ENCODE measurements around the gene LZTS3. TPM values are rescaled to one million over a fixed set of nuclear protein-coding genes. Genes with fewer than 3 reads are reported as not detected.
"Not testable (repeated sequence)": the region's sequence is repeated elsewhere in the genome, so short reads cannot be mapped to it uniquely, and the experiment has no call there.

The LZTS3 gene
- total RNA-seq = 14.1 to 15.1 TPM (median 14.2 TPM) in 3 replicates

DNA sequence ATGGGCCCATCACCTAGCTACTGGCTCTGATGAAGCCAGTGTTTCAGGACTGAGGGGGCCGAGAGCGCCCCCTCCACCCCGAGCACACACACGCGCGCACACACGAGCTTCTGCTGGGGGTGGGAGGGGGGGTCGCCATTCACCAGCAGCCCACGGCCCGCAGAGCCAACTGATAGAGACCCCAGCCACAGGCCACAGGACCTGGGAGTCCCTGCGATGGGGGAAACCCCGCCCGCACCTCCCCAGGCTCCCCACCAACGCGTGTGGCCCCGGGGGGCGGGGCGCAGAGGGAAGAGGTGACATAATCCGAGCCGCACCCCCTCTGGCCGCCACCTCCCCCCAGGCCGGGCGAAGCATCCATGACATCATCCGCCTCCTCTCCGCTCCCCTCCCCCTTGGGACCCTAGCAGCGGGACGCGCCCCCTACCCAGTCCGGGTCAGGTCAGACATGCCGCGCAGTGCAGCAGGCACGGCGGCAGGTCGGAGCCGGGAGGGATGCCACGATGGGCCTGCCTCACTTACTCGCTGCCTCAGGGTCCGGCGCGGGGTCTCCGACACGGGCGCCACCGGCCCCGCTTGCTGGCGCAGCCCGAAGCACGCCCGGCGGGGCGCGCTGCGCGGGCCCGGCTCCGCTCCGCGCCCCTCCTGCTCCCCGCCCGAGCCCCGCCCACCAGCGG, at the start of gene LZTS3:
TSS of gene LZTS3 (minus strand) at position 617 of the 677 bp plus-strand sequence. CDS start 6,386 bp downstream, outside the sequence.
- Mint-ChIP-seq H3K27me3 (ENCODE audit: low read depth) (peaks cover 31% of the 10 kb centered on the region), H3K9me3 (no peaks in the 10 kb centered on the region), H3K27ac (peak within 1 kb of the TSS; percentile 89), H3K4me1 (peaks cover 27% of the 10 kb centered on the region), H3K4me3 (peak within 1 kb of the TSS; percentile 94), H3K36me3 (peaks cover 2% of the 10 kb centered on the region)
- TF ChIP-seq, protein P1, sequence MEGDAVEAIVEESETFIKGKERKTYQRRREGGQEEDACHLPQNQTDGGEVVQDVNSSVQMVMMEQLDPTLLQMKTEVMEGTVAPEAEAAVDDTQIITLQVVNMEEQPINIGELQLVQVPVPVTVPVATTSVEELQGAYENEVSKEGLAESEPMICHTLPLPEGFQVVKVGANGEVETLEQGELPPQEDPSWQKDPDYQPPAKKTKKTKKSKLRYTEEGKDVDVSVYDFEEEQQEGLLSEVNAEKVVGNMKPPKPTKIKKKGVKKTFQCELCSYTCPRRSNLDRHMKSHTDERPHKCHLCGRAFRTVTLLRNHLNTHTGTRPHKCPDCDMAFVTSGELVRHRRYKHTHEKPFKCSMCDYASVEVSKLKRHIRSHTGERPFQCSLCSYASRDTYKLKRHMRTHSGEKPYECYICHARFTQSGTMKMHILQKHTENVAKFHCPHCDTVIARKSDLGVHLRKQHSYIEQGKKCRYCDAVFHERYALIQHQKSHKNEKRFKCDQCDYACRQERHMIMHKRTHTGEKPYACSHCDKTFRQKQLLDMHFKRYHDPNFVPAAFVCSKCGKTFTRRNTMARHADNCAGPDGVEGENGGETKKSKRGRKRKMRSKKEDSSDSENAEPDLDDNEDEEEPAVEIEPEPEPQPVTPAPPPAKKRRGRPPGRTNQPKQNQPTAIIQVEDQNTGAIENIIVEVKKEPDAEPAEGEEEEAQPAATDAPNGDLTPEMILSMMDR (IDR thresholded peaks at IDR 0.05; ENCODE audit: unreplicated experiment) = no peak
- peak in 1 of 2 experiments; percentile 62 for DNase-seq (ENCODE audit: low spot score in 2 of 2, unreplicated experiment in 2 of 2)

DNA sequence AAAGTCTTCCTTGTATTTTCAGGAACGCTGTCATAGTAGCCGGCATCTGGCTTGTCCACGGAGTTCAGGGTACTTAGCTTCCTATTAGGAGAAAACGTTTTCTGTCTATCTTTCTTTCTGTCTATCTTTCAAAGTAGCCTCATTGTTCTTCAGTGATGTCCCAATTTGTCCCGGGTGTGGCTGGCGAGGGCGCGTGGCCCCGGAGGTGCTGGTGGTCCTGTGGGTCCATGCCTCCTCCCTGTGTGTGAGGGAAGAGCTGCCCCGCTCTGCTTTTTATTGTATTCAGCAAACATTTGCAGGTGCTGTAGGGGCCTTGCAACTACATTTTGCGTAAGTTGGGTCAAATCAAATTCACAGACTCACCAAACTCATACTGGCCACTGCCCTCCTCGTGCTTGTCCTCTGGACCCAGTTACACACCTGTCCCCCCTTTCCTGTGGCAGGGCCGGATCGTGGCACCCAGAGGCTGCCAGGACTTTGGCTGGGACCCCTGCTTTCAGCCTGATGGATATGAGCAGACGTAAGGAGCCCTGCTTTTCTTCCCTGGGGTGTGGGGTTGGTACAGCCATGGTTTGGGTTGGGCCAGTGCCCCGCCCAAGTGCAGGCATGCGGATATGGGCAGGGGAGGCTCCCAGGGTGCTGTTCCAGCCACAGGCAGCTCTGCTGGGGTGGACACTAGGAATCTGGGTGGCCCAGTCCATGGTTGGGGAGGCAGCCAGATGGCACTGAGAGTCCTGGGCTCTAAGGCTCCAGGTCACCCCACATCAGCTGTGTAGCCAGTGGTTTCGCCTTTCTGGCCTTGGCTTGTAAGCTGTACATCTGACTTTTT, 48.3 kb upstream of the LZTS3 start:
- TF ChIP-seq, protein P1 (IDR thresholded peaks at IDR 0.05; ENCODE audit: unreplicated experiment) = no peak
- peaks cover 8% of the 10 kb centered on the region for H3K36me3 Mint-ChIP-seq
- H3K9me3 Mint-ChIP-seq = no peaks in the 10 kb centered on the region
- no peak for DNase-seq (ENCODE audit: low spot score in 2 of 2, unreplicated experiment in 2 of 2)
- H3K27me3 Mint-ChIP-seq (ENCODE audit: low read depth) = no peaks in the 10 kb centered on the region
- H3K27ac Mint-ChIP-seq = no peak overlapping the region
- H3K4me1 Mint-ChIP-seq = peaks cover 7% of the 10 kb centered on the region
- no peak overlapping the region for H3K4me3 Mint-ChIP-seq

DNA sequence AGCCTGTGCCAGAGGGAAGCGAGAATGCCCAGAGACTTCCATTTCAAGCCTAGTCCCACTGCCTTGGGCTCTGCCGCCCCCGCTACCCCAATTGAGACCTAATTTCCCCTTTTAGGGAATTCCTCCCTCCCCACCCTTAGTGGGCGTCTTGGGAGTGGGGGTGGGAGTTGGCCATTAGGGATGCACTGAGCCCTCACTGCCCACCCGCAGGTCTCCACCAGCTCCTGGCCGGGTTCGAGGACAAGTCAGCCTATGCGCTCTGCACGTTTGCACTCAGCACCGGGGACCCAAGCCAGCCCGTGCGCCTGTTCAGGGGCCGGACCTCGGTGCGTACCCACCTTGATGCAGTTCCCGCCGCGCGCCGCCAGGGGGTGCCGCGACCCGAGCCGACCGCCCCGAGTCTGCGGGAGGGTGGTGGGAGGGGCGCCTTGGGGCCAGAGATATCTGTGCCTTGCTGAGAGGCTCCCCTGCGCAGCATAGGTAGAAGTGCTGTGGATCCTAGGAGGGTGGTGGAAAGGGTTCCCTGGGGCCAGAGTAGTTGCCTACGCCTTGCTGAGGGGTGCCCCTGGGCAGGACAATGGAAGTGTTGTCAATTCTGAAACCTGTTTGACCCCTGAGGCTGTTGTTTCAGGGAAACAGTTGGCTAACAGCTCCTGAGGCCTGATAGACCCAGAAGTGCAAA, 45.1 kb upstream of the LZTS3 start:
- H3K4me1 Mint-ChIP-seq = no peaks in the 10 kb centered on the region
- H3K4me3 Mint-ChIP-seq = no peak overlapping the region
- no peak overlapping the region for H3K27ac Mint-ChIP-seq
- H3K27me3 Mint-ChIP-seq (ENCODE audit: low read depth) = no peaks in the 10 kb centered on the region
- peak in 1 of 2 experiments; percentile 77 for DNase-seq (ENCODE audit: low spot score in 2 of 2, unreplicated experiment in 2 of 2)
- H3K36me3 Mint-ChIP-seq = peaks cover 14% of the 10 kb centered on the region
- TF ChIP-seq, protein P1 (IDR thresholded peaks at IDR 0.05; ENCODE audit: unreplicated experiment) = peak; percentile 99
- H3K9me3 Mint-ChIP-seq = no peaks in the 10 kb centered on the region

DNA sequence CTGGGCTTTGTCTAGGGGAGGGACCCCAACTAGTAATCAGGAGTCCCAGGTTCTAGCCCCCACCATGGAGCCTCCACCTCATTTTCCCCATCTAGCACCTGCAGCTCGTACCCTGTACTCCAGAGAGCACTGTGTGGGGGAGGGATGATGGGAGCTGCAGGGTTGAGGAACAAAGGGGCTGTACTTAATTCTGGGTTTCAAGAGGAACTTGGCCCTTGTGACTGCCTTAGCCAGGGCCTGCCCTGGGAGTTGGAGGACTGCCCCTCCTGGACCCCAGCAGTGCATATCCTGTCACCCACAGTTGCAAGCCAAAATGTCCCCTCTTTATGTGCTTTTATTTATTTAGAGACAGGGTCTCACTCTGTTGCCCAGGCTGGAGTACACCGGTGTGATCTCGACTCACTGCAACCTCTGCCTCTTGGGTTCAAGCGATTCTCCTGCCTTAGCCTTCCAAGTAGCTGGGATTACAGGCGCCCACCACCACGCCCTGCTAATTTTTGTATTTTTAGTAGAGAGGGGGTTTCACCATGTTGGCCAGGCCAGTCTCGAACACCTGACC, 42.1 kb upstream of the LZTS3 start:
- DNase-seq (ENCODE audit: low spot score in 2 of 2, unreplicated experiment in 2 of 2); H3K27ac Mint-ChIP-seq; H3K4me1 Mint-ChIP-seq; H3K4me3 Mint-ChIP-seq; H3K9me3 Mint-ChIP-seq; H3K27me3 Mint-ChIP-seq (ENCODE audit: low read depth): not testable (repeated sequence)
- peaks cover 10% of the 10 kb centered on the region for H3K36me3 Mint-ChIP-seq

DNA sequence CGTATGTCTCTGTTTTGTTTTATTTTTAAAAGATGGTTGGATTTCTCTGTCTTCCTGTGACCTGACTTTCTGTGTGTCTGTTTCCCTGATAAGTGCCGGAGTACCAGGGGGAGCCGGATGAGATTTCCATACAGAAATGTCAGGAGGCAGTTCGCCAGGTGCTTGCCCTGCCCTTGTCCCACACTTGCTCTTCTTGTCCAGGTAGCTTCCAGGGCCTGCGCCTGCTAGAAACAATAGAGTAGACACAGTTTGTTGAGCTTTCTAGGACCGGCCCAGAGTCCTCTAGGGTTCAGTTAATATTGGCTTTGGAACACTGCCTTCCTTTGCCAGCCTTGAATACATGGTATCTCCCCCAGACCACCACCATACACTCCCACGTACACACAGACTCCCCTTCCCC, 39.9 kb upstream of the LZTS3 start:
- Mint-ChIP-seq H3K27me3 (ENCODE audit: low read depth) (no peaks in the 10 kb centered on the region), H3K4me1 (peaks cover 16% of the 10 kb centered on the region), H3K36me3 (peaks cover 10% of the 10 kb centered on the region), H3K9me3 (no peaks in the 10 kb centered on the region), H3K27ac (peak overlapping the region; percentile 11), H3K4me3 (no peak overlapping the region)
- TF ChIP-seq, protein P1 (IDR thresholded peaks at IDR 0.05; ENCODE audit: unreplicated experiment) = no peak
- DNase-seq (ENCODE audit: low spot score in 2 of 2, unreplicated experiment in 2 of 2) = no peak
